Measurements from ENCODE around the gene JPH3. TPM values are rescaled to one million over a fixed set of nuclear protein-coding genes. Genes with fewer than 3 reads are reported as not detected.

Gene JPH3
- polyA plus RNA-seq, 2 of the 4 experiments (the other 2 are of a cell fraction) = 0.36 to 1.6 TPM

DNA sequence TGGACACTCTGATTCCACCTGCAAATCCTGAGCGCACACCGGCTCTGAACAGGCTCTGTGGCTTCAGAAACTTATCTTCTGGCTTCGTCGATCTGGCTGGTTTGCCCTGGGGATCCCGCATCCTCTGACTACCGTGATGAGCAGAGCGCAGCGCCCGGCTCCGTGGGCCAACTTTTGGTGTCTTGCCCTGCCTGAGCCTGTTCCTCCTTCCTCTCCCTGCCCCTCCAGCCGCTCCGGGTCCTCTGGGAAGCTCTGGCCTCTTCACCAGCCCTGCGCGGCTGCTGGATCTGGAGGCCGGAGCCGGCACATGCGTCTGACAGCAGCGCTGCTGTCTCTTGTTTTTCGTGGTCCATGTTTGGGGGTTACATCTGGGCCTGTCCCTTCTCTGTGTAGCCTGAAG lies 65.6 kb downstream of the JPH3 start:
- H3K9me3 ChIP-seq = no peaks in the 10 kb centered on the region
- ChIA-PET CTCF (interaction anchor here (0.8 to 4.7 kb wide), 3 partner anchors 10 to 204 kb away, joined by 3 to 28 read pairs (median 5); no protein-coding TSS in a partner anchor), POLR2A (no interaction called here)
- H3K4me1 ChIP-seq = no peaks in the 10 kb centered on the region
- H3K27ac ChIP-seq = no peak overlapping the region
- no peak for FAIRE-seq
- H3K4me3 ChIP-seq = no peak overlapping the region
- no peak for ATAC-seq
- WGBS (ENCODE audit: missing lambda C conversion rate) = 80% methylated on average over 19 of the region's 19 CpGs
- no peak for DNase-seq (ENCODE audit: low read depth in 1 of 2, low spot score in 1 of 2)
- TF ChIP-seq TFCP2L1 (CRISPR knock-in tag; IDR thresholded peaks at IDR 0.05) (no peak), CBX2 (IDR thresholded peaks at IDR 0.05; ENCODE audit: borderline replicate concordance, low read depth) (no peak), RFX5 (IDR thresholded peaks at IDR 0.05) (no peak), ZC3H11A (IDR thresholded peaks at IDR 0.05) (no peak), JUN (IDR thresholded peaks at IDR 0.05) (no peak), HOXA7 (CRISPR knock-in tag; IDR thresholded peaks at IDR 0.05) (no peak)
- TF ChIP-seq, protein P1, sequence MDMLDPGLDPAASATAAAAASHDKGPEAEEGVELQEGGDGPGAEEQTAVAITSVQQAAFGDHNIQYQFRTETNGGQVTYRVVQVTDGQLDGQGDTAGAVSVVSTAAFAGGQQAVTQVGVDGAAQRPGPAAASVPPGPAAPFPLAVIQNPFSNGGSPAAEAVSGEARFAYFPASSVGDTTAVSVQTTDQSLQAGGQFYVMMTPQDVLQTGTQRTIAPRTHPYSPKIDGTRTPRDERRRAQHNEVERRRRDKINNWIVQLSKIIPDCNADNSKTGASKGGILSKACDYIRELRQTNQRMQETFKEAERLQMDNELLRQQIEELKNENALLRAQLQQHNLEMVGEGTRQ (IDR thresholded peaks at IDR 0.05) = no peak
- no peak overlapping the region for H3K4me2 ChIP-seq

DNA sequence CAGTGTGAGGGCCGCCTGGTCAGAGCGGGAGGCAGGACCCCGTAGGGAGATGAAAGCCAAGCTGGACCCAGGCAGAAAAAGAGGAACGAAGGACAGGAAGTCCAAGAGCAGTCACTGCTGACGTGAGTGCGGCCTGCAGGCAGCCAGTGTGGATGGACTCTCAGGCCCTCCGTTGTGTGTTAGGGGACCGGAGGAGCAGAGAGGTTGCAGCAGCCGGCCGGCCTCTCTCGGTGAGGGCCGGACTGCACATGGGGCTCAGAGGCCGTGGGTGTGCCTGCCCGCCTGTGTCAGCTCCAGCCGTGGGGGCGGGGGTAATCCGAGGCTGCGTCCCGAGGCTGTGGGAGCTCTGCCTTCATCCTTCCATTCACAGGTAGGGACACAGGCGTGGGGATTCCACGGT lies 67.4 kb downstream of the JPH3 start:
- TF ChIP-seq PHF8 (IDR thresholded peaks at IDR 0.05; ENCODE audit: borderline replicate concordance, low read depth) (no peak), RARB (CRISPR knock-in tag; IDR thresholded peaks at IDR 0.05) (no peak), KDM1A (IDR thresholded peaks at IDR 0.05; ENCODE audit: low read depth) (no peak), HOXA7 (CRISPR knock-in tag; IDR thresholded peaks at IDR 0.05) (no peak)
- no peak overlapping the region for H3K27ac ChIP-seq
- FAIRE-seq (no peak), ATAC-seq (no peak), DNase-seq (ENCODE audit: low read depth in 1 of 2, low spot score in 1 of 2) (no peak)
- CTCF ChIA-PET = no interaction called here
- POLR2A ChIA-PET = no interaction called here
- H3K4me3 ChIP-seq = no peak overlapping the region
- 65% methylated on average over 19 of the region's 21 CpGs for WGBS (ENCODE audit: missing lambda C conversion rate)
- no peak overlapping the region for H3K4me2 ChIP-seq
- H3K9me3 ChIP-seq = no peaks in the 10 kb centered on the region
- no peaks in the 10 kb centered on the region for H3K4me1 ChIP-seq

DNA sequence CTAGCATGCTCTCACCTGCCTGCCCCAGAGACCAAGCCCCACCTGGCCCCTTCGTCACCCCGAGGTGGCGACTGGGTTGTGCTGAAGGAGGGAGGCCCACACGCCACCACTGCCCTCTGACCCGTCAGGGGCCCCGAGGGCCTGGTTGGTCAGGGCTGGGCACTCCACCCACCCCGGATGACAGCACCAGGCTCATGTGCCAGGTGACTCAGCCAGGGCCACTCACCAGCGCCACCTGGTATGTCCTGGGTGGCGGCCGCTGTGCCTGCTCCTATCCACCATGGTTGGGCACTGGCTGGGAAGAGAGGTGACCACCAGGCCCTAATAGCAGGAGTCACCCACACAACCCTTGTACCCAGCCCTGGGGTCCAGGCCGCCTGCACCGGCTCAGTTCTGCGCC lies 68.9 kb downstream of the JPH3 start:
- POLR2A ChIA-PET = no interaction called here
- TF ChIP-seq JUNB (IDR thresholded peaks at IDR 0.05) (no peak), TFCP2L1 (CRISPR knock-in tag; IDR thresholded peaks at IDR 0.05) (no peak), ZFP36 (IDR thresholded peaks at IDR 0.05; ENCODE audit: borderline replicate concordance, partially characterized antibody) (no peak), HOXB5 (CRISPR knock-in tag; IDR thresholded peaks at IDR 0.05) (no peak), GATA3 (IDR thresholded peaks at IDR 0.05; ENCODE audit: borderline replicate concordance) (no peak), FOSB (CRISPR knock-in tag; IDR thresholded peaks at IDR 0.05) (no peak), KDM5A (IDR thresholded peaks at IDR 0.05) (no peak), NPAS2 (CRISPR knock-in tag; IDR thresholded peaks at IDR 0.05; ENCODE audit: borderline replicate concordance) (no peak), MAFK (IDR thresholded peaks at IDR 0.05; ENCODE audit: partially characterized antibody) (no peak), ZSCAN20 (CRISPR knock-in tag; IDR thresholded peaks at IDR 0.05) (no peak), EHMT2 (IDR thresholded peaks at IDR 0.05; ENCODE audit: low read depth) (no peak), POLR2AphosphoS2 (conservative IDR thresholded peaks at IDR 0.05; ENCODE audit: low read length) (no peak)
- TF ChIP-seq, protein P2, sequence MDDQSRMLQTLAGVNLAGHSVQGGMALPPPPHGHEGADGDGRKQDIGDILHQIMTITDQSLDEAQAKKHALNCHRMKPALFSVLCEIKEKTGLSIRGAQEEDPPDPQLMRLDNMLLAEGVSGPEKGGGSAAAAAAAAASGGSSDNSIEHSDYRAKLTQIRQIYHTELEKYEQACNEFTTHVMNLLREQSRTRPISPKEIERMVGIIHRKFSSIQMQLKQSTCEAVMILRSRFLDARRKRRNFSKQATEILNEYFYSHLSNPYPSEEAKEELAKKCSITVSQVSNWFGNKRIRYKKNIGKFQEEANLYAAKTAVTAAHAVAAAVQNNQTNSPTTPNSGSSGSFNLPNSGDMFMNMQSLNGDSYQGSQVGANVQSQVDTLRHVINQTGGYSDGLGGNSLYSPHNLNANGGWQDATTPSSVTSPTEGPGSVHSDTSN (IDR thresholded peaks at IDR 0.05) = no peak
- ATAC-seq = peak in 1 of 2 experiments; percentile 22; a peak in 1 of 6 replicates
- Histone ChIP-seq H3K4me1 (no peaks in the 10 kb centered on the region), H3K9me3 (no peaks in the 10 kb centered on the region), H3K27ac (no peak overlapping the region), H3K4me3 (no peak overlapping the region), H3K4me2 (no peak overlapping the region)
- WGBS (ENCODE audit: missing lambda C conversion rate) = 86% methylated on average over 4 of the region's 13 CpGs
- CTCF ChIA-PET = interaction anchor here (1.2 to 1.3 kb wide), 2 partner anchors 23 to 33 kb away, joined by 3 read pairs; no protein-coding TSS in a partner anchor
- no peak for DNase-seq (ENCODE audit: low read depth in 1 of 2, low spot score in 1 of 2)
- FAIRE-seq = no peak
